NCI-H1092 treated with DMSO at 0.1 percent for 48 hours (cell line): Measurements from ENCODE around the gene AKAP12.
"Not testable (repeated sequence)": the region's sequence is repeated elsewhere in the genome, so short reads cannot be mapped to it uniquely, and the experiment has no call there.

Source experiments
- DNase-seq: peaks from one replicate; lab custom pipeline; 2025; lab: John Stamatoyannopoulos, UW

Gene AKAP12

DNA sequence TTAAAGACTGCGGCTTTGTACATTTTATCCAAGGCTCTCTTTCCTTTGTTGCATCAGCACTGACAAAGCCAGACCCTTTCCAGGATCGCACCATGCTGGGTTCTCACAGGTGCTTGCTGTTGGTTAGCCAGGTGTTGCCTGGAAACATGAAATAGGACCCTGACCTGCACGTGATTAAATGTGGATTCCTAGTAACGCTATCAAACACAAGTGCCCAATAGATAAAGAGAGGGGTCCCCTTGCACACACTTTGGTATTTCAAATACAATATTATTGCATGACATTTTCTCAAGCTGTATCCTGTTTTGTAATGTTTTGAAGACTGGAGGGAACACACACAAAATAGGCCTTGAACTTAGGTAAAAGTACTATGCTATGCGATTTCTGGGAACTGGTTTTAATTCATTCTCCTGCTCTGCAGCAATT, 73.3 kb downstream of the AKAP12 start:
- DNase-seq, result peak; percentile 81

GRCh38 chr6:151315661-151316060, 75.9 kb downstream of the AKAP12 start:
- DNase-seq, result not testable (repeated sequence)

GRCh38 chr6:151317103-151317994, 77.6 kb downstream of the AKAP12 start:
- no peak for DNase-seq

- no peak for DNase-seq
Measured at GRCh38 chr6:151317995-151318365, 78.2 kb downstream of the AKAP12 start.

DNA sequence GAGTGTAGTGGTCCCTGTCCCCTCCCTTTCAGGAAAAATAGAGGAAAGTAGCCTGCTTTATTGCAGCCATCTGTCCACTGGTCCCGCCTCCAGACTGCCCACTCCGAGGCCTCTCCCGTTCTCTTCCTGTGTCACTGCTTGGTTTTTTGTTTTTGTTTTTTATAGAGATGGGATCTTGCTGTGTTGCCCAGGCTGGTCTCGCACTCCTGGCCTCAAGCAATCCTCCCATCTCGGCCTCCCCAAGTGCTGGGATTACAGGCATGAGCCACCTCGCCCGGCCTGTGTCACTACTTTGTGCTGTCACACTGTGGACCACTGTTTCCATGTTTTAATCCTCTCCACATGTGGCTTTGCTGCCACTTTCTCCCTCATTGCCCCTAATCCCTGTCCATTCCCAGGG, 80.4 kb downstream of the AKAP12 start:
- no peak for DNase-seq

DNA sequence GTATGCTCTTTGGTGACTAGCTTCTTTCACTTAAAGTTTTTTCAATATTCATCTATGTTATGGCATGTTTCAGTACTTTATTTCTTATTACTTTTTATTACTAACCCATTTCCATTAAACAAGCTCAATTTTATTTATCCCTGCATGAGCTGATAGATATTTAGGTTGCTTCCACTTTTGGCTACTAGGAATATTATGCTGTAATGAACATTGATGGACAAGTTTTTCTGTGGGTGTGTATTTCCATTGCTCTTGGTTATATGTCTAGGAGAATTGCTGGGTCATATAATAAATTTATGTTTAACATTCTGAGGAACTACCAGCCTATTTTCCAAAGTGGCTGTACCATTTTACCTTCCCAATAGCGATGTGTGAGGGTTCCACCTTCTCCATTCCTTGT, 81.7 kb downstream of the AKAP12 start:
- DNase-seq, result no peak

GRCh38 chr6:151322570-151322969, 82.8 kb downstream of the AKAP12 start:
- DNase-seq, result no peak

DNA sequence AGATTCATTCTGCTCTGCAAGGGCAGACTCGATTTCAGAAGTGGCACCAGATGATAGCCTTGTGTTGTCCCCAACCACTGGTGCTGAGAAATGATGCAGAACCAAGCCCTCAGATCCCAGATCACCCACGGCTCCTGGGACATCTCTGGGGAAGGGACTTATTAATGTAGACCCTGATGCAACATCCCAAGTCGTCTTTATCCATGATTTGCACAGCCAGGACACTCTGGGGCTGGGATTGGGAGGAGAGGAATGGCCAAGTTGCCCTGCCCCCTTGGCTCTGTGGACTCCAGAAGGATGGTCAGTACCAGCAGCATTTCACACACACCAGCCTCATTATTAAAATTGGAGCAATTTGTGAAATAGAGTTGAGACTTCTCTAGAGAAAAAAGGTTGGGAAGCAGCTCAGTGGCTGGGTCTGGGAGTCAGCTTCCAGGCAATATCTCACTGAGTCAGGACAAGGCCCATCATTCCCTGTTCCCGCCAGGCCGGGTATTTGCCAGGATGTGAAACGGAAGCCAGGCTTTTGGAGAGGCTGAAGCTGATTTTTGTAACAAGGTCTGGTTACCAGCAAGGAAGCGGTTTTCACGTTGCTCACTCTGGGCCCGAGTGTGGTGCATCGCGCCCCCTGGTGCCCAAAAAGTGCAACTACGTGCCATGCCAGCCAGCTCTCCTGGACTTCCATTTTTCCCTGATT, 84.2 kb downstream of the AKAP12 start:
- peak; percentile 76 for DNase-seq

- no peak for DNase-seq
Measured at GRCh38 chr6:151324488-151324825, 84.7 kb downstream of the AKAP12 start.

GRCh38 chr6:151325075-151326050, 85.6 kb downstream of the AKAP12 start:
- DNase-seq, result no peak

DNA sequence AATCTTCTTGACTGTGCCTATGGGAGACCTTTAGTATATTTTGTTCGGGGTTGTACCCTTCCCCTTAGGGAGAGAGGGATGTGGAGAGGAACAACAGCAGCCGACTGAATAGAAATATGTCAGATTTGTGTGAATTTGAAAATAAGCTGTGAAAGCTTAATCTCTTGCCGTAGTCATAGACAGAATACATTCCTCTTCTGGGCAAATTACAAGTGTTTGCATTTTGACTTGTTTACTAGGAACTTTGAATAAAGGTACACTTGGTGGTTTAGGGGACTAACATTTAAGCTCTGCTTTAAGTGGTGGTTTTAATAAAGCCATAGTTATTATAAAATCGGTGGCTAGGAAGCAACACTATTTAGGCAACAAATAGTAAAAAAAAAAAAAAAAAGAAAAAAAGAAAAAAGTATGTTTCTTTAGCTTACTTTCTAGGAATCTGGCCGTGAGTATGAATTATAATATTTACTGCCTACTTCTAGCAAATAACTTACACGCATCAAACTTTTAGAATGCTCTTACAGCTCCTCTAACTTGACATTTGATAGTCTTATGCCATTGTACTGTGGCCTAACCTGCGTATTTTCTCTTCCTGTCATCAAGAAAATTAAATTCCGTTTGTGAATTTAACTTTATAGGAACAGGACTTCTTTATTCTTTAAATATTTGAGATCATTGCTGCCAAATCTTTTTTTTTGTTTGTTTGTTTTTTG, 86.5 kb downstream of the AKAP12 start:
- DNase-seq, result no peak

- DNase-seq, result no peak
Measured at GRCh38 chr6:151327101-151327500, 87.3 kb downstream of the AKAP12 start.

DNA sequence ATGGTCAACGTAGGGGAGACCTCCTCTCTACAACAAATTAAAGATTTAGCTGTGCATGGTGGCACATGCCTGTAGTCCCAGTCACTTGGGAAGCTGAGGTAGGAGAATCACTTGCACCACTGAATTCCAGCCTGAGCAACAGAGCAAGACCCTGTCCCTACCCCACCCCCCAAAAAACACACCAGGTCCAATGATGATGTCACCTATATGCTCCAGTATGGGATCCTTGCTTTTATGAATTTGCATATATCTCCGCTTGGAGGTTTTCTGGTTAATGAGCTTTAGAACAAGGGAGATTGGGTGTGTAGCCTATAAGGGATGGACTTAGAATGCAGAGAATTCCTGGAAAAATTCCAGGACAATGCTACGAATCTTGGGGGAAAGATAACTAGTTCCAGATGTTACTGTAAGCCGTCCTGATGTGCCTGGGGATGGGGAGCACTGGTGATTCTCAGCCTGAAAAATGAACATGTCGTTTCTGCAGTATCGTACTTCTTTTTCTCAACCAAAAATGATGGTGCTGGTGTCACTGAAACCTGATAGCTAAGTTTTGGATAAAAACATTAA, 90.4 kb downstream of the AKAP12 start:
- no peak for DNase-seq

DNA sequence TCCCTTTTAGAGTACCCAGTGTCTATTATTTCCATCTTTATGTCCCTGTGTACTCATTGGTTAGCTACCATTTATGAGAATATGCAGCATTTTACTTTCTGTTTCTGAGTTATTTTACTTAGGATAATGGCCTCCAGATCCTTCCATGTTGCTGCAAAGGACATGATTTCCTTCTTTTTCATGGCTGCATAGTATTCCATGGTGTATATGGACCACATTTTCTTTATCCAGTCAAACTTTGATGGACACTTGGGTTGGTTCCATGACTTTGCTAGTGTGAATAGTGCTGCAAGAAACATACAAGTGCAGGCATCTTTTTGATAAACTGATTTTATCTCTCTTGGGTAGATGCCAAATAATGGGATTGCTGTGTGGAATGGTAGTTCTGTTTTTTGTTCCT, 96.2 kb downstream of the AKAP12 start:
- DNase-seq, result no peak

- DNase-seq, result no peak
Measured at GRCh38 chr6:151338651-151339200, 99.0 kb downstream of the AKAP12 start.

DNA sequence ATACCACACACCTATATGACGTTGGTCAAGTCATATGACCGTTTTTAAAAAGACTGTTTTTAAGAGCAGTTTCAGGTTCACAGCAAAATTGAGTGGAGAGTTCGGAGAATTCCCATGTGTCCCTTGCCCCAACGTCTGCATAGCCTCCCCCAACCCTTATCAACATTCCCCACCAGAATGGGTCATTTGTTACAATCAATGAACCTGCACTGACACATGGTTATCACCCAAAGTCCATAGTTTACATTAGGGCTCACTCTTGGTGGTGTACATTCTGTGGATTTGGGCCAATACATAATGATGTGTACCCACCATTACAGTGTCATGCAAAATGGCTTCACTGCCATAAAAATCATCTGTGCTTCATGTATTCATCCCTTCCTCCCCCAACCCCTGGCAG, 99.6 kb downstream of the AKAP12 start:
- no peak for DNase-seq

DNA sequence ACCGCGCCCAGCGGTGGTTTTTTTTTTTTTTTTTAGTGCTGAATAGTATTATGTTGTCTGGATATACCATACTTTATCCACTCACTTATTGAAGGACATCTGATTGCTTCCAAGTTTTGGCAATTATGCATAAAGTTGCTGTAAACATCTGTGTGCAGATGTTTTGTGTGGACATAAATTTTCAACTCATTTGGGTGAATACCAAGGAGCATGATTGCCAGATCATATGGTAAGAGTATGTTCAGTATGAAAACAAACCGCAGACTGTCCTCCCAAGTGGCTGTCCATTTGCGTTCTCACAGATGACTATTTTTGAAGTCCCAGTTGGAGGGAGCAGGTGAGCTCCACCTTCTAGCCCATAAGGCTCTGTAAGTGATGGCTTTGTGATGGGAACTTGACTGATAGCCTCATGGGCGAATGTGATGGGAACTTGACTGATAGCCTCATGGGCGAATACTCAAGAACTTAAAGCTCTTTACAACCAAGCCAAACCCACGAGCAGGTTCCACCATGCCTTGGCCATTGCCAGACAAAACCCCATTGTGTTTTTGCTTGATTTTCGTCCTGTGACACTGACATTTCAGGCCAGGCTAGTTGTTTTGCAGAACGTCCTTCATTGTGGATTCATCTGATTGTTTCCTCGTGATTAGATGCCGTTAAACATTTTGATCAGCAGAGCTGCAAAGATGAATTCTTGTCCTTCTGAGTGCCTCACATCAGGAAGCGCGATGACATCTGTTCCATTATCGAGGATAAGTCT, 100.6 kb downstream of the AKAP12 start:
- DNase-seq, result no peak

- DNase-seq, result no peak
Measured at GRCh38 chr6:151341476-151342195, 101.9 kb downstream of the AKAP12 start.

GRCh38 chr6:151342750-151343149, 103.0 kb downstream of the AKAP12 start:
- DNase-seq, result not testable (repeated sequence)
